GM12864 (cell line): ENCODE measurements around the gene ZIC4.

Experiments used
- DNase-seq: peaks from one replicate; pipeline ENCODE4 v3.0.0-alpha.2; 2011; ENCODE audit warnings: low read depth
- H3K4me3 ChIP-seq: 2 replicates; pipeline ENCODE4 v1.5.1; 2011; ENCODE audit warnings: mild to moderate bottlenecking, low read depth, low read length, control low read depth
- TF ChIP-seq, protein P1 (sequence below): IDR thresholded peaks from 2 replicates; pipeline ENCODE4 v1.5.1; 2011; ENCODE audit warnings: low read depth, mild to moderate bottlenecking, moderate library complexity, low read length, control low read depth, inconsistent platforms; ENCODE audit errors: missing control alignments

ZIC4 gene

DNA sequence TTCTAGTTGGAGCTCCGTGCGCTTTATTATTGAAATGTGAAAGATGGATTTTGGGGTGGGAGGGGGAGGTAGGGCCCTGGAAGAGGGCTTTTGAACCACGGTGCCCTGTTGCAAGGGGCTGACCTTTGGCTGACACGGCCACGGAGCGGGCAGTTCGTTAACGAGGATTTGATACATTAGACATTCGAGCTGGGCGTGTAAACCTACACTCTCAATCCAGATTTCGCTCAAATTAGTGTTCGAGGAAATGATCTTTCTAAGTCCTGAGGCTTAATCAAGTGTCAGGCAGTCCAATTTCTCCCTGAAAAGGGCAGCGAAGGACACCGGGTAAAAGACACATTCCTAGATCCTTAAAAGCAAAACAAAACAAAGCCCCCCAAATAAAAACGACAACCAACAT lies 15.9 kb upstream of the ZIC4 start:
- no peak for DNase-seq
- TF ChIP-seq, protein P1, sequence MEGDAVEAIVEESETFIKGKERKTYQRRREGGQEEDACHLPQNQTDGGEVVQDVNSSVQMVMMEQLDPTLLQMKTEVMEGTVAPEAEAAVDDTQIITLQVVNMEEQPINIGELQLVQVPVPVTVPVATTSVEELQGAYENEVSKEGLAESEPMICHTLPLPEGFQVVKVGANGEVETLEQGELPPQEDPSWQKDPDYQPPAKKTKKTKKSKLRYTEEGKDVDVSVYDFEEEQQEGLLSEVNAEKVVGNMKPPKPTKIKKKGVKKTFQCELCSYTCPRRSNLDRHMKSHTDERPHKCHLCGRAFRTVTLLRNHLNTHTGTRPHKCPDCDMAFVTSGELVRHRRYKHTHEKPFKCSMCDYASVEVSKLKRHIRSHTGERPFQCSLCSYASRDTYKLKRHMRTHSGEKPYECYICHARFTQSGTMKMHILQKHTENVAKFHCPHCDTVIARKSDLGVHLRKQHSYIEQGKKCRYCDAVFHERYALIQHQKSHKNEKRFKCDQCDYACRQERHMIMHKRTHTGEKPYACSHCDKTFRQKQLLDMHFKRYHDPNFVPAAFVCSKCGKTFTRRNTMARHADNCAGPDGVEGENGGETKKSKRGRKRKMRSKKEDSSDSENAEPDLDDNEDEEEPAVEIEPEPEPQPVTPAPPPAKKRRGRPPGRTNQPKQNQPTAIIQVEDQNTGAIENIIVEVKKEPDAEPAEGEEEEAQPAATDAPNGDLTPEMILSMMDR, result no peak
- no peak overlapping the region for H3K4me3 ChIP-seq

DNA sequence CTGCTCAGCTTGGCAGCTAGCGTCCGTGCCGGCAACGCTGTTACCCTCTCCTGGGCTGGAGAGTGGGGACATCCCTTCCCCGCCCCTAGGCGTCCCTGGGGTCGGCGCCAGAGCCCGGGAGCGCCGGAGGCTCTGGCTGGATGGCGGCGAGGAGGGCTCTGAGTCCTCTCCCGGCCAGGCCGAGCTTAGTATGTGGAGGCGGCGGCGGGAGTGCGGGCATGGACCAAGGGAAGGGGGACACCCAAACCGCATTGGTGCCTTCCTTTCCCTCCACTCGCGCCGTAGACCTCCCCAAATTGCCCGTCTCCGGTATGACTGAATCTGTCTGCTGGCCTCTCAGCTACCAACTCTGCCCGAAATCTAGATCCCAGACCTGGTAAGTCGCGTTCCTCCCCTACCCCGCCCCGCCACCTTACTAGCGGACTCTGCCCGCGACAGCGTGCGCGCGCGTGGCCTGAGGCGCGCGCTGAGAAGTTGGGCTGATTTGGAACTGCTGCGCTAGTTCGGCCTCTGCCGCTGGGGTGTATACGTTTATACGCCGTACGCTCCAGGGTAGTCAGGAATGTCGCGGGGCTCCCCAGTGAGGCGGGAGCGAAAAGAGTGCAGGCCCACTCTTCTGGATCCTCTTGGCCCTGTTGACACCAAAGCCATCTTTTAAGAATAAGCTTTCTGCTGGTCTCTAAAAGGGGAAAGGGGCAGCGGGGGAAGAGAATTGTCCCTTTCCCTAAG lies 15.0 kb upstream of the ZIC4 start:
- DNase-seq, result no peak
- H3K4me3 ChIP-seq, result no peak overlapping the region
- TF ChIP-seq, protein P1, result no peak

DNA sequence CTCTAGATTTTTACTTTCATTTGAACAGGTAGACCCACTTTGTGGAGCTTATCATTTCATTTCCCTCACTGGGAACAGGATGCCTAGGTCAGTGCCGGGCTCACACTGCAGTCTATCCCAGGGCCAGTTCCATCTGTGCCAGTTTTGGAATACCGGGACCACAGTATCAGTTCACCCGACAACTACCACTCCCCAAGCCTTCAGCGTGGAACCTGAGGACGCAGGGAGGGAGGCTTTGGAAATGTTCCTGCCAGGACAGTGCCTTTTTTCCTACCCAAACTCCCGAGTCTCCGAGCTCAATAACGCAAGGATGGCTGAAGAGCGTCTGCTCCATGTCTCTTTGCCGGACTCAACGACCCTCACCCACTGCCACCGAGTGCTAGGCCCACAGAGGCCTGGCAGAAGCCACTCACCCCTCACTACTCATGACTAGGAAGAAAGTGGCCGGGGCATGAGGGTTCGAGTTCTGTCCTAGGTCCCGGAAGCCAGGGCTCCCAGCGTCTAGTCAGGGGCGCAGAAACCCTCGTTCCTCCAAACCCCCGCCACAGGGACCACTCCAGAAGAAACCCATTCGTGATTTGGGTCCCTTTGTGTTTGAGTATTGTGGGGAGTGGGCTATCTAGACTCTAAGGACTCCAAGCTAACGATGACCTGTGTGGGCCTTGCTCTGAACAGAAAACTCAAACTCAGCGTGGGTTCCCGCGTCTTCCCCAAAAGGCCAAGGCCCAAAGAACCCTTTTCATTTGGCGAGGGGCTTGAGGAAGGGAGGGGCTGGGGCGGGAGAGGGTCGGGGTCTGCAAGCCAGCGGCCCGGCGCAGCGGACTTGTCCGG lies 14.2 kb upstream of the ZIC4 start:
- no peak for DNase-seq
- H3K4me3 ChIP-seq, result no peak overlapping the region
- TF ChIP-seq, protein P1, result no peak

DNA sequence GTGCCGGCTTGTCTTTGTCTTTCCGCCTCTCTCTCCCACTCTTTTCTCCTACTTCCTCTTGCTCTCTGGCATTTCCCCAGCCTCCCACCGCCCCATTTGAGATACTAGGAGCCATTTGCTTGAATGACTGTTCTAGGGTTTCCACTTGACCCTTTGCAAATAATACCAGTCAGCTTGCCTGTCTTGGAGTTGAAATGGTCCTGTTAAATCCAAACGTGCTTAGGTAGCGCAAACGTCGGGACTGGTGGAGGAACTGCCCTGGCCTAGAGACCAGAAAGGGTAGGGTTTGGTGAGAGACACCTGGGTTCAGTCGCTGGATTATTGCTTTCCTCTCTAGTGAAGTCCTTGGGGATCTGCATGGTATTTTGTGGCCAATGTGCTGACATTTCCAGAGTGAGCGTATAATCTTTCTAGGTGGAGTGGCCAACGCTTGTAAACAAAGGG lies 13.5 kb upstream of the ZIC4 start:
- no peak for DNase-seq
- H3K4me3 ChIP-seq, result no peak overlapping the region

DNA sequence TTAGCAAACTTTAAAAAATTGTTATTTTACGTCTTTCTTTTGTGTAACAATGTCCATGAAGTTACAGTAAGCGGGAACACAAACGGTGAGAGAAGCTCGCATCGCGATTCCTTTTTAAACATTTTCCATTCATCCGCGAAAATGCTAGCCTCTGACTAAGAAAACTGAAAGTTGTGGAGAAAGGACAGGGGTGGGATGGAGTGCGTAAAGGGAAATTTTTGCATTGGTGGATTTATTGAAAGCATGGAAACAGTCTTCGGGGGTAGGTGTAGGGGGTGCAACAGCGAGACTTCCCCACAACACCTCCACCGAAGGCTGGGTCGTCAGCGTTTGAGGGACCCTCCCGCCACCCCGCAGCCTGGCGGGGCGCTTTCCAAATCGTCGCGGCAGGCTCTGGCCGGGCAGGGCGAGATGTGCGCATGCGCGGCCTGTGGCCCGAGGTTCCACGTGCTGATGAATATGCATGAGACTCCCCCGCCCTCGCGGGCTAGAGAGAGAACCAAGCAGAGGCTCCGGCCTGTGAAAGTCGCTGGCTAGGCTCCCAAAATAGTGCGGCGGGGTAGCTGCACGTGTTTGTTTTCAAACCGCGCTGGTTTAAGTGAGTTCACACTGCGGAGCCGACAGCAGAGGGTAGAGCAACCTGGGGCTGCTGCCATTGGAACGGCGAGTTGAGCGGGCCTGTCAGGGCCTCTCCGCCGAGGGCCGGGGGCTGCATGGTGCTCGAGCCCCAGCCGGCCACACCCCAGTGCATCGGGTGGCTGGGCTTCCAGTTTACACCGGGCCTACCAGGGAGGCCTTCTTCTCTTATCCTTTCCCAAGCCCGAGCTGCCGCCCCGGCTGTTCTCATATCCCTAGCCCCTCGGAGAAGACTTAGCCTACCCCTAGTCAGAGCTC lies 12.7 kb upstream of the ZIC4 start:
- TF ChIP-seq, protein P1, result no peak
- H3K4me3 ChIP-seq, result no peak overlapping the region
- DNase-seq, result no peak

More for the DNA sequence above, 13.5 kb upstream of the ZIC4 start:
- TF ChIP-seq, protein P1, result no peak

DNA sequence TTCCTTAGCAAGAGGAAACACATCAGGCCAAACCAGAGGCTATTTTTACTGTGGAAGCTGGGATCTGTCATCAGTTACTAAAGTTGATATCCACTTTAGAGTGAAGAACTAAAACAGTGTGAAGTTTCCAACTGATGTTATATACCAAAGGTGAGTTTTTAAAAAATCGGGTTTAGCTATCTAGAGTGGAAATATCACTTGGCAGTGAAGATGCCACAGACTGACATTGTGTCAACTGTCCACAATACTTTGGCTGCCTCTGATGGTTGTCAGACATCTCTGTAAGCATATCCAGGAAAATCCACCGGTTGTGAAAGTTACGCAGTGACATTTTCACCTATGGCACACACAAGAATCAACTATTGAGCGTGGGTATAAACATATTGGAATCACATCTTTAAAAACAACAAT lies 12.0 kb upstream of the ZIC4 start:
- DNase-seq, result no peak
- TF ChIP-seq, protein P1, result no peak
- no peak overlapping the region for H3K4me3 ChIP-seq
